SK-N-SH treated with all-trans-retinoic acid at 6 μM for 48 hours (cell line): ENCODE measurements around the gene SIGLECL1.

Source experiments
- CSDC2 ChIP-seq: fragments of 250-450 bp; sonication (Bioruptor Pico); IDR thresholded peaks from 2 replicates; pipeline ENCODE4 v1.5.0; 2020; ENCODE audit warnings: mild to moderate bottlenecking, moderate library complexity
- OSR1 ChIP-seq: fragments of 250-450 bp; sonication (Bioruptor Pico); IDR thresholded peaks from 2 replicates; pipeline ENCODE4 v1.8.0; 2022; ENCODE audit warnings: moderate library complexity, mild to moderate bottlenecking, inconsistent platforms
- PATZ1 ChIP-seq: fragments of 250-450 bp; sonication (Bioruptor Pico); IDR thresholded peaks from 2 replicates; pipeline ENCODE4 v1.8.0; 2020; ENCODE audit warnings: mild to moderate bottlenecking, moderate library complexity, borderline replicate concordance
- RARB ChIP-seq: fragments of 250-450 bp; sonication (Bioruptor Pico); IDR thresholded peaks from 2 replicates; pipeline ENCODE4 v1.8.0; 2021; ENCODE audit warnings: mild to moderate bottlenecking, moderate library complexity

GRCh38 chr19:51219307-51219706, 31.6 kb upstream of the SIGLECL1 start:
- TF ChIP-seq RARB (CRISPR knock-in tag) (no peak), OSR1 (CRISPR knock-in tag) (no peak), PATZ1 (no peak), CSDC2 (no peak)
